B cell (primary cell): ENCODE data around the gene PIK3AP1. TPM values are rescaled to one million over a fixed set of nuclear protein-coding genes. Genes with fewer than 3 reads are reported as not detected.

ENCODE experiments used
- ATAC-seq: fragments of 200-7000 bp; cut with Tn5 transposase; one replicate; pipeline ENCODE4 v1.10.0; 2021; ENCODE audit warnings: low read depth, mild to moderate bottlenecking, moderate number of reproducible peaks, moderate library complexity
- CTCF ChIA-PET: fragments of 350-600 bp; sonication (Branson Sonifier 250); formaldehyde crosslinking; loops from one replicate; lab custom pipeline; 2021; ENCODE audit warnings: antibody characterized with exemption, inconsistent platforms; lab: Charles Lee
- POLR2A ChIA-PET: fragments of 350-600 bp; sonication (Branson Sonifier 250); formaldehyde crosslinking; loops from one replicate; lab custom pipeline; 2021; ENCODE audit warnings: antibody characterized with exemption; lab: Charles Lee
- DNase-seq: peaks from one replicate; pipeline ENCODE4 v3.0.0; 2013
- H2AFZ ChIP-seq: 2 replicates; pipeline ENCODE4 v1.6.1; 2012; ENCODE audit warnings: mild to moderate bottlenecking, low read depth, low read length; ENCODE audit not compliant: insufficient read depth, poor library complexity, severe bottlenecking
- H3K27ac ChIP-seq, 2 donors: 1 replicate in 1 of 2; 2 replicates in 1 of 2; pipeline ENCODE4 v1.5.1; 2012 to 2013; ENCODE audit warnings: low read length in 2 of 2, mild to moderate bottlenecking in 2 of 2, moderate library complexity in 1 of 2
- H3K27me3 ChIP-seq, 4 experiments: fragments of 200-600 bp in 1 of 4; sonication (generic) in 1 of 4; replicated peaks in 1 of 4; 1 replicate in 2 of 4; 2 replicates in 2 of 4; pipeline versions ENCODE4 v1.6.1 to v1.7.0; 2013 to 2016; ENCODE audit warnings: low read length in 3 of 4, mild to moderate bottlenecking in 2 of 4, mixed read lengths in 1 of 4, moderate library complexity in 1 of 4; ENCODE audit not compliant: insufficient read depth in 4 of 4, control insufficient read depth in 3 of 4; ENCODE audit errors: control extremely low read depth in 1 of 4
- H3K36me3 ChIP-seq, 2 experiments: replicated peaks in 1 of 2; 1 replicate in 1 of 2; 2 replicates in 1 of 2; pipeline versions ENCODE4 v1.6.1 to v1.7.1; 2013; ENCODE audit warnings: low read length in 1 of 2; ENCODE audit not compliant: insufficient read depth in 2 of 2, control insufficient read depth in 1 of 2; ENCODE audit errors: control extremely low read depth in 1 of 2, extremely low read depth in 1 of 2
- H3K4me1 ChIP-seq, 2 donors: fragments of 200-600 bp in 1 of 2; sonication (generic) in 1 of 2; 1 replicate in 1 of 2; 2 replicates in 1 of 2; pipeline versions ENCODE4 v1.5.1 to v1.6.1; 2013 to 2017; ENCODE audit warnings: low read length in 2 of 2; ENCODE audit not compliant: control insufficient read depth in 2 of 2, insufficient read depth in 2 of 2
- H3K4me2 ChIP-seq: replicated peaks from 2 replicates; pipeline ENCODE3; 2012; ENCODE audit warnings: mild to moderate bottlenecking, low read depth, low read length; ENCODE audit not compliant: poor library complexity, severe bottlenecking
- H3K4me3 ChIP-seq, 5 experiments: fragments of 200-600 bp in 1 of 5; sonication (generic) in 1 of 5; 1 replicate in 3 of 5; 2 replicates in 2 of 5; pipeline versions ENCODE4 v1.5.1 to v1.7.0; 2011 to 2016; ENCODE audit warnings: low read length in 4 of 5, mild to moderate bottlenecking in 4 of 5, low read depth in 2 of 5, control low read depth in 1 of 5, moderate library complexity in 1 of 5; ENCODE audit not compliant: insufficient read depth in 1 of 5; ENCODE audit errors: control extremely low read depth in 1 of 5, extremely low read depth in 1 of 5
- H3K79me2 ChIP-seq: fragments of 200-600 bp; sonication (generic); one replicate; pipeline ENCODE4 v1.6.0; 2016; ENCODE audit warnings: low read length; ENCODE audit not compliant: control insufficient read depth, insufficient read depth
- H3K9ac ChIP-seq: fragments of 200-600 bp; sonication (generic); 2 replicates; pipeline ENCODE4 v1.6.1; 2017; ENCODE audit warnings: mild to moderate bottlenecking, low read length, moderate library complexity
- H3K9me3 ChIP-seq, 3 donors: one replicate each; pipeline versions ENCODE4 v1.6.1 to v1.7.1; 2013; ENCODE audit warnings: low read length in 2 of 3; ENCODE audit not compliant: control insufficient read depth in 2 of 3, insufficient read depth in 1 of 3; ENCODE audit errors: control extremely low read depth in 1 of 3
- H4K20me1 ChIP-seq: 2 replicates; pipeline ENCODE4 v1.6.0; 2012; ENCODE audit warnings: mild to moderate bottlenecking, low read length; ENCODE audit not compliant: insufficient read depth, control insufficient read depth, poor library complexity, severe bottlenecking
- H3K27ac Mint-ChIP-seq: one replicate; pipeline ENCODE4 v1.8.0; 2021; ENCODE audit warnings: mixed read lengths
- H3K27me3 Mint-ChIP-seq: one replicate; pipeline ENCODE4 v1.8.0; 2021; ENCODE audit warnings: mixed read lengths
- H3K4me1 Mint-ChIP-seq: one replicate; pipeline ENCODE4 v1.8.0; 2021; ENCODE audit warnings: mixed read lengths
- H3K4me3 Mint-ChIP-seq: one replicate; pipeline ENCODE4 v1.8.0; 2021; ENCODE audit warnings: mixed read lengths
- H3K9me3 Mint-ChIP-seq: one replicate; pipeline ENCODE4 v1.8.0; 2022; ENCODE audit warnings: mixed read lengths; ENCODE audit not compliant: insufficient read depth
- CTCF ChIP-seq: fragments of 200-600 bp; IDR thresholded peaks from one replicate; pipeline ENCODE4 v1.8.0; 2022; ENCODE audit warnings: antibody characterized with exemption, mild to moderate bottlenecking
- EZH2 ChIP-seq: IDR thresholded peaks from 2 replicates; pipeline ENCODE4 v1.6.1; 2012; ENCODE audit warnings: borderline replicate concordance, low read depth, mild to moderate bottlenecking, moderate library complexity, low read length; ENCODE audit not compliant: insufficient read depth, poor library complexity, severe bottlenecking
- WGBS: methylation state at CpG from one replicate; pipeline ENCODE4 v1.1.5; 2013; ENCODE audit warnings: missing lambda C conversion rate; ENCODE audit not compliant: insufficient coverage; 5-methylcytosine and 5-hydroxymethylcytosine counted together
- intact Hi-C: fragments of 100-400 bp; cut with micrococcal nuclease; formaldehyde crosslinking; loops from one replicate; pipeline ENCODE4 v1.10.0; 2022
- polyA plus RNA-seq: library from polyadenylated mRNA; depleted of rRNA; stranded (reverse); fragments of >200 nt; gene quantifications from 2 replicates; pipeline ENCODE4 v1.2.3, GENCODE V29; 2012
- total RNA-seq, 2 donors: library from RNA; stranded (reverse); fragments of 120-200 nt in 1 of 2; gene quantifications; 1 replicate in 1 of 2; 2 replicates in 1 of 2; pipeline versions ENCODE4 v1.2.3 to v1.2.4, GENCODE V29; 2013 to 2022

PIK3AP1 gene
- total and polyA plus RNA-seq, 2 donors (not counting 1 experiment from before 2014, with no cell fraction given): 125 to 130 TPM

- no peak overlapping the region for H2AFZ ChIP-seq
- ChIA-PET CTCF (no interaction called here), POLR2A (no interaction called here)
- H3K4me3 ChIP-seq: no peak overlapping the region
- no peak for DNase-seq
- no peak for ATAC-seq
- Mint-ChIP-seq H3K4me1 (peaks cover 30% of the 10 kb centered on the region), H3K27me3 (no peaks in the 10 kb centered on the region), H3K4me3 (no peak overlapping the region), H3K27ac (no peak overlapping the region), H3K9me3 (no peaks in the 10 kb centered on the region)
- no peak overlapping the region for H3K4me2 ChIP-seq
- TF ChIP-seq EZH2 (no peak), CTCF (no peak)
- H3K27ac ChIP-seq: no peak overlapping the region
- peaks cover under 1 to 11% of the 10 kb centered on the region in 2 experiments for H3K36me3 ChIP-seq
- H3K27me3 ChIP-seq: no peaks in the 10 kb centered on the region
- H3K9ac ChIP-seq: no peak overlapping the region
- peaks cover 3% of the 10 kb centered on the region for H4K20me1 ChIP-seq
- H3K79me2 ChIP-seq: peaks cover 42% of the 10 kb centered on the region
- 100% methylated on average over 1 of the region's 5 CpGs for WGBS
- no peaks in the 10 kb centered on the region for H3K9me3 ChIP-seq
- intact Hi-C loops: loop anchor here (5.0 to 10.0 kb wide), 3 partner anchors 113 to 934 kb away; partner anchors contain the start of gene ALDH18A1
- peaks cover 24 to 29% of the 10 kb centered on the region in 2 donors for H3K4me1 ChIP-seq
These were observed 131.5 kb downstream of the PIK3AP1 start for GRCh38 chr10:96588616-96589419.

- Histone ChIP-seq H3K79me2 (peaks cover 49% of the 10 kb centered on the region), H3K4me3 (peak overlapping the region in 3 of 5 experiments; percentile 68 to 97 (median 70)), H3K36me3 (peaks cover 0 to 4% of the 10 kb centered on the region in 2 experiments), H3K4me2 (peak overlapping the region; percentile 90), H3K27me3 (no peaks in the 10 kb centered on the region), H2AFZ (peak overlapping the region; percentile 76), H4K20me1 (peaks cover 10% of the 10 kb centered on the region), H3K4me1 (peaks cover 24 to 35% of the 10 kb centered on the region in 2 donors), H3K27ac (peak overlapping the region; percentile 96 to 98), H3K9ac (peak overlapping the region; percentile 86), H3K9me3 (no peaks in the 10 kb centered on the region)
- POLR2A ChIA-PET: no interaction called here
- DNase-seq (no peak), ATAC-seq (no peak)
- no peak overlapping the region for H3K27ac Mint-ChIP-seq
- H3K27me3 Mint-ChIP-seq: no peaks in the 10 kb centered on the region
- intact Hi-C loops: loop anchor here (5.0 to 10.0 kb wide), 3 partner anchors 114 to 933 kb away; partner anchors contain the start of gene ALDH18A1
- CTCF ChIA-PET: no interaction called here
- WGBS: no CpG with 5 or more reads among the region's 4 CpGs
- H3K4me3 Mint-ChIP-seq: no peak overlapping the region
- no peak for TF ChIP-seq CTCF
- no peaks in the 10 kb centered on the region for H3K9me3 Mint-ChIP-seq
- H3K4me1 Mint-ChIP-seq: peaks cover 37% of the 10 kb centered on the region
These were observed 132.2 kb downstream of the PIK3AP1 start for GRCh38 chr10:96588060-96588554.
